Smooth muscle cell of the pulmonary artery (primary cell): ENCODE measurements around the gene ZC3H15. TPM values are rescaled to one million over a fixed set of nuclear protein-coding genes. Genes with fewer than 3 reads are reported as not detected.

Source experiments
- total RNA-seq: library from RNA; depleted of rRNA; stranded (reverse); fragments of >200 nt; gene quantifications from 2 replicates; pipeline ENCODE4 v1.2.3, GENCODE V29; 2014

Gene ZC3H15
- total RNA-seq, result 48.7 and 55.7 TPM in 2 replicates

DNA sequence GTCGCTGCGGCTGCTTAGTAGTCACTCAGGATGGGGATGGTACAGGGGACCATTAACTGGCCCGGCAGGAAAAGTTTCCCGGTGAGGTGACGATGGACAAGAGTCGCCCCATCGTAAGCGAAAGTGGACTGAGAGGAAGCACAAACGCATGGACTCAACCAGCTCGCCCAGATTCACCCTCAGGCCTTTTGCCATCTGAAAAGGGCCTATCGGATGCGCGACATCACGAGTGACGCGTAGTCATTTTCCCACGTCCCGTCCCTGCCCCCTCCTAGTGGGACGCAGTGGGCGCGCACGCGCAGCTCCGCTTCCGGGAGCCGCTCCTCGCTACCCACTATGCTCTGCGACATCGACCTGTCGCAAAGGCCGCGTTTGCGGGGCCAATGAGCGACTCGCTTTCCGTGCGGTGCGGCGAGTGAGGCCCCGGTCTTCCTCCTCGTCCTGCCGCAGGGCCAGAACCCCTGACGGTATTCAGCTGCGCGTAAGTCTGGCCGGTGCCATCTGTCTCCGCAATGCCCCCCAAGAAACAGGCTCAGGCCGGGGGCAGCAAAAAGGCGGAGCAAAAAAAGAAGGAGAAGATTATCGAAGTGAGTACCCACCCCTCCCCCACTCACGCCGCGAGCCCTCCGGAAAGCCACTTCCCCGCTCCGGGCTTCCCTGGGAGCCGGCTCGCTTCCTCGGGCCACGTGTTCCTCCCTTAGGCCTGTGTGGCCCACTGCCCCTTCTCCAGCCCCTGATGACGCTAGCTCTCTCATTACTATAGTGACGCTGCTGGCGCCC is at the start of gene ZC3H15:
ZC3H15 (plus strand) TSS at position 390 of the 780 bp plus-strand sequence; CDS start at position 513, 123 bp downstream.

Other genes starting within 250 kb of the ZC3H15 start
- 343 and 346 TPM in 2 replicates for gene ITGAV, start 103.8 kb downstream of the ZC3H15 start, total RNA-seq
- gene FAM171B, start 207.8 kb downstream of the ZC3H15 start, total RNA-seq, result 17.6 and 27.2 TPM in 2 replicates